OCI-LY3 (cell line): Measurements from ENCODE around the gene USP3.

Experiments used
- EZH2phosphoT487 ChIP-seq: fragments of 200-600 bp; shearing (Covaris generic); IDR thresholded peaks from 2 replicates; pipeline ENCODE4 v1.6.1; 2018; ENCODE audit warnings: antibody characterized with exemption, mixed run types, low read depth
- TF ChIP-seq, protein P1 (sequence below): fragments of 200-600, 300-600 bp; sonication (generic); IDR thresholded peaks from 2 replicates; pipeline ENCODE4 v1.5.1; 2014; ENCODE audit warnings: antibody characterized with exemption, low read length, low read depth

DNA sequence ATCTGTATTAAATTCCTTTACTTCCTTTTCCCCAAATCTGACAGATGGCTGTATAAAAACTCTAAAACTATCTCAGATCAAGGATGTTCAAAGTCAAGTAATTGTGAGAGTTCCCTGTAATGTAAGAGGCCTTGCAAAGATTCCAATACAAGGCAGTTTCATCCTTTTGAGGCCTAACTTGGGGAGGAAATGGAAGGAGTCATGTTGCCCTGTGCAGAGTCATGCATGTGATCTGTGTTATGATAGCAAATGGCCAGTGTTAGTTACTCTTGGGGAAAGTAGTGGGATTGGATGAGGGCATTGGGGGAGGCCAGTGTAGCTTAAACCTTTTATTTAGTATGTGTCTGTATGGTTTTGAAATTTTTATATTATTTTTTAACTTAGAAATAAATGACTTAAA is 69.1 kb downstream of the USP3 start:
- TF ChIP-seq, protein P1, sequence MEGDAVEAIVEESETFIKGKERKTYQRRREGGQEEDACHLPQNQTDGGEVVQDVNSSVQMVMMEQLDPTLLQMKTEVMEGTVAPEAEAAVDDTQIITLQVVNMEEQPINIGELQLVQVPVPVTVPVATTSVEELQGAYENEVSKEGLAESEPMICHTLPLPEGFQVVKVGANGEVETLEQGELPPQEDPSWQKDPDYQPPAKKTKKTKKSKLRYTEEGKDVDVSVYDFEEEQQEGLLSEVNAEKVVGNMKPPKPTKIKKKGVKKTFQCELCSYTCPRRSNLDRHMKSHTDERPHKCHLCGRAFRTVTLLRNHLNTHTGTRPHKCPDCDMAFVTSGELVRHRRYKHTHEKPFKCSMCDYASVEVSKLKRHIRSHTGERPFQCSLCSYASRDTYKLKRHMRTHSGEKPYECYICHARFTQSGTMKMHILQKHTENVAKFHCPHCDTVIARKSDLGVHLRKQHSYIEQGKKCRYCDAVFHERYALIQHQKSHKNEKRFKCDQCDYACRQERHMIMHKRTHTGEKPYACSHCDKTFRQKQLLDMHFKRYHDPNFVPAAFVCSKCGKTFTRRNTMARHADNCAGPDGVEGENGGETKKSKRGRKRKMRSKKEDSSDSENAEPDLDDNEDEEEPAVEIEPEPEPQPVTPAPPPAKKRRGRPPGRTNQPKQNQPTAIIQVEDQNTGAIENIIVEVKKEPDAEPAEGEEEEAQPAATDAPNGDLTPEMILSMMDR: no peak
- no peak for TF ChIP-seq EZH2phosphoT487
